H9 (cell line): ENCODE results near the gene CNOT11. TPM values are rescaled to one million over a fixed set of nuclear protein-coding genes. Genes with fewer than 3 reads are reported as not detected.

Experiments
- DNase-seq: peaks from one replicate; pipeline ENCODE4 v3.0.0-alpha.2; 2017
- H2AFZ ChIP-seq: one replicate; pipeline ENCODE4 v1.6.1; 2013; ENCODE audit warnings: mild to moderate bottlenecking, low read length, control low read depth, moderate library complexity
- H2AK5ac ChIP-seq: 2 replicates; pipeline ENCODE4 v1.6.1; 2013; ENCODE audit warnings: low read length, control low read depth, mixed read lengths; ENCODE audit not compliant: insufficient read length
- H2BK120ac ChIP-seq: one replicate; pipeline ENCODE4 v1.6.1; 2013; ENCODE audit warnings: low read depth, mild to moderate bottlenecking, low read length, control low read depth, inconsistent platforms; ENCODE audit not compliant: poor library complexity, severe bottlenecking
- H2BK12ac ChIP-seq: 2 replicates; pipeline ENCODE4 v1.6.1; 2013; ENCODE audit warnings: low read length, control low read depth, mixed read lengths, low read depth; ENCODE audit not compliant: insufficient read length
- H2BK15ac ChIP-seq: 2 replicates; pipeline ENCODE4 v1.6.1; 2013; ENCODE audit warnings: low read depth, low read length, control low read depth
- H2BK20ac ChIP-seq: one replicate; pipeline ENCODE4 v1.6.1; 2013; ENCODE audit warnings: low read depth, mild to moderate bottlenecking, low read length, control low read depth, inconsistent platforms; ENCODE audit not compliant: poor library complexity, severe bottlenecking
- H2BK5ac ChIP-seq: 2 replicates; pipeline ENCODE4 v1.6.1; 2013; ENCODE audit warnings: low read length, control low read depth, mixed read lengths; ENCODE audit not compliant: insufficient read length
- H3K14ac ChIP-seq: 2 replicates; pipeline ENCODE4 v1.6.1; 2013; ENCODE audit warnings: low read length, control low read depth; ENCODE audit not compliant: insufficient read depth
- H3K18ac ChIP-seq: 2 replicates; pipeline ENCODE4 v1.6.1; 2013; ENCODE audit warnings: low read depth, mild to moderate bottlenecking, mixed read lengths, low read length, control low read depth; ENCODE audit not compliant: insufficient read length
- H3K23ac ChIP-seq: 2 replicates; pipeline ENCODE4 v1.6.1; 2013; ENCODE audit warnings: low read length, control low read depth, mixed read lengths, low read depth; ENCODE audit not compliant: insufficient read length
- H3K23me2 ChIP-seq: 2 replicates; pipeline ENCODE4 v1.6.1; 2013; ENCODE audit warnings: low read depth, mild to moderate bottlenecking, mixed read lengths, low read length, control low read depth; ENCODE audit not compliant: insufficient read length, poor library complexity, severe bottlenecking
- H3K27ac ChIP-seq: 2 replicates; pipeline ENCODE4 v1.5.1; 2013; ENCODE audit warnings: low read length, control low read depth, mixed read lengths, low read depth; ENCODE audit not compliant: insufficient read length
- H3K27me3 ChIP-seq: 2 replicates; pipeline ENCODE4 v1.6.1; 2013; ENCODE audit warnings: low read length, control low read depth, inconsistent platforms; ENCODE audit not compliant: insufficient read depth
- H3K4ac ChIP-seq: 2 replicates; pipeline ENCODE4 v1.6.1; 2013; ENCODE audit warnings: low read depth, mild to moderate bottlenecking, control low read depth, inconsistent platforms, low read length, moderate library complexity
- H3K4me1 ChIP-seq: 2 replicates; pipeline ENCODE4 v1.6.1; 2013; ENCODE audit warnings: low read length, control low read depth, inconsistent platforms; ENCODE audit not compliant: insufficient read depth
- H3K4me2 ChIP-seq: 2 replicates; pipeline ENCODE4 v1.6.1; 2013; ENCODE audit warnings: low read length, control low read depth, mixed read lengths; ENCODE audit not compliant: insufficient read length, insufficient read depth
- H3K56ac ChIP-seq: 2 replicates; pipeline ENCODE4 v1.6.1; 2013; ENCODE audit warnings: low read depth, mild to moderate bottlenecking, mixed read lengths, low read length, control low read depth; ENCODE audit not compliant: insufficient read length
- H3K79me1 ChIP-seq: 2 replicates; pipeline ENCODE4 v1.6.1; 2013; ENCODE audit warnings: low read depth, mild to moderate bottlenecking, moderate library complexity, low read length, control low read depth, inconsistent platforms; ENCODE audit not compliant: insufficient read depth, poor library complexity, severe bottlenecking
- H3K79me2 ChIP-seq: 2 replicates; pipeline ENCODE4 v1.6.1; 2013; ENCODE audit warnings: low read length, control low read depth, inconsistent platforms; ENCODE audit not compliant: insufficient read depth
- H3K9ac ChIP-seq: 2 replicates; pipeline ENCODE4 v1.6.1; 2013; ENCODE audit warnings: low read length, control low read depth, mixed read lengths; ENCODE audit not compliant: insufficient read length; ENCODE audit errors: extremely low read depth
- H3K9me3 ChIP-seq: one replicate; pipeline ENCODE4 v1.6.1; 2013; ENCODE audit warnings: low read depth, low read length, inconsistent platforms; ENCODE audit not compliant: control insufficient read depth
- H3T11ph ChIP-seq: one replicate; pipeline ENCODE4 v1.6.1; 2013; ENCODE audit warnings: mild to moderate bottlenecking, low read length, control low read depth, inconsistent platforms
- H4K20me1 ChIP-seq: one replicate; pipeline ENCODE4 v1.6.1; 2013; ENCODE audit not compliant: control insufficient read depth, insufficient read length, insufficient read depth
- H4K5ac ChIP-seq: 2 replicates; pipeline ENCODE4 v1.6.1; 2013; ENCODE audit warnings: low read depth, mild to moderate bottlenecking, mixed read lengths, low read length, control low read depth; ENCODE audit not compliant: insufficient read length
- H4K8ac ChIP-seq: replicated peaks from 2 replicates; pipeline ENCODE4 v1.6.1; 2013; ENCODE audit warnings: low read length, control low read depth, mixed read lengths, low read depth; ENCODE audit not compliant: insufficient read length
- H4K91ac ChIP-seq: 2 replicates; pipeline ENCODE4 v1.6.1; 2013; ENCODE audit warnings: low read depth, mild to moderate bottlenecking, moderate library complexity, mixed read lengths, low read length, control low read depth; ENCODE audit not compliant: insufficient read length
- H3K27ac Mint-ChIP-seq, 3 experiments: 2 replicates in 2 of 3; 3 replicates in 1 of 3; pipeline ENCODE4 v1.8.0; 2020 to 2021; ENCODE audit warnings: mixed read lengths in 3 of 3, mild to moderate bottlenecking in 1 of 3, moderate library complexity in 1 of 3
- H3K27me3 Mint-ChIP-seq: 2 replicates; pipeline ENCODE4 v1.8.0; 2021; ENCODE audit warnings: low read depth, mild to moderate bottlenecking, moderate library complexity, mixed read lengths
- H3K36me3 Mint-ChIP-seq, 3 experiments: 2 replicates in 2 of 3; 3 replicates in 1 of 3; pipeline ENCODE4 v1.8.0; 2020 to 2021; ENCODE audit warnings: low read depth in 3 of 3, mixed read lengths in 3 of 3; ENCODE audit not compliant: insufficient read depth in 1 of 3
- H3K4me1 Mint-ChIP-seq, 2 experiments: 2 replicates each; pipeline ENCODE4 v1.8.0; 2020; ENCODE audit warnings: mixed read lengths in 2 of 2
- H3K4me3 Mint-ChIP-seq, 2 experiments: 2 replicates in 1 of 2; 3 replicates in 1 of 2; pipeline ENCODE4 v1.8.0; 2020 to 2021; ENCODE audit warnings: mild to moderate bottlenecking in 2 of 2, mixed read lengths in 2 of 2, moderate library complexity in 1 of 2
- H3K9me3 Mint-ChIP-seq, 2 experiments: 2 replicates in 1 of 2; 3 replicates in 1 of 2; pipeline ENCODE4 v1.8.0; 2020; ENCODE audit warnings: mild to moderate bottlenecking in 2 of 2, mixed read lengths in 2 of 2, moderate library complexity in 1 of 2
- CTCF ChIP-seq: fragments of 200-600 bp; sonication (generic); conservative IDR thresholded peaks from 3 replicates; pipeline ENCODE4 v1.8.0; 2021; ENCODE audit warnings: antibody characterized with exemption, mild to moderate bottlenecking
- WGBS: extraction: QIAGEN DNeasy Blood & Tissue Kit; methylation state at CpG from one replicate; pipeline ENCODE4 v1.1.7; 2013; ENCODE audit warnings: missing lambda C conversion rate, low lambda C conversion rate, mixed read lengths; ENCODE audit not compliant: insufficient read length; ENCODE audit errors: extremely low coverage; 5-methylcytosine and 5-hydroxymethylcytosine counted together
- total RNA-seq: library from RNA; stranded (reverse); gene quantifications from 2 replicates; pipeline ENCODE4 v1.2.1, GENCODE V29; 2021

The CNOT11 gene
- total RNA-seq, 1 experiment from 2014 or later, result 46.8 TPM

DNA sequence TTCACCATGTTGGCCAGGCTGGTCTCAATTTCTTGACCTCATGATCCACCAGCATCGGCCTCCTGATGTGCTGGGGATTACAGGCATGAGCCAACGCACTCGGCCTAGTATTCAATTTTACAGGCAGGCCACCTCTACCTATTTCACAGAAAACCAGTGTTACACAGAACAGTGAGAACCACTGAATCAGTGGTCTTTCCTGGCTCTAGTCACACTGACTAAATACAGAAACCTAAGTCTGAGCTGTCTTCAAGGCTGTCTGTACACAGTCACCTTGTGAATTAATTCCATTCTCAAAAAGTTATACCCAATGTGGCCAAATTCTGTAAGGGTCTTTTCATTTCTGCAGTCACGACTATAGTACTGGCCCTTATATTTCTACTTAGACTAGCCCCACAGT is 52.3 kb downstream of the CNOT11 start:
- Histone ChIP-seq H4K91ac (no peak overlapping the region), H2AK5ac (no peak overlapping the region), H3K79me1 (peaks cover 11% of the 10 kb centered on the region), H3K18ac (no peak overlapping the region), H4K8ac (no peak overlapping the region), H3K56ac (no peak overlapping the region), H3K27ac (no peak overlapping the region), H3K4ac (no peak overlapping the region), H3K23me2 (peaks cover 17% of the 10 kb centered on the region), H3K4me1 (peaks cover 7% of the 10 kb centered on the region; the same call in 1 of the 2 replicates), H2BK15ac (no peak overlapping the region), H2BK12ac (no peak overlapping the region), H3K4me2 (no peak overlapping the region), H3K23ac (no peak overlapping the region), H2BK120ac (no peak overlapping the region), H3T11ph (no peak overlapping the region), H2BK5ac (no peak overlapping the region), H3K27me3 (no peaks in the 10 kb centered on the region; the same call in 1 of the 2 replicates), H3K9ac (no peak overlapping the region), H3K79me2 (peaks cover 27% of the 10 kb centered on the region), H4K5ac (no peak overlapping the region), H3K9me3 (no peaks in the 10 kb centered on the region), H2BK20ac (no peak overlapping the region), H2AFZ (no peak overlapping the region), H4K20me1 (no peaks in the 10 kb centered on the region), H3K14ac (no peak overlapping the region)
- peaks cover 30 to 34% of the 10 kb centered on the region in 2 experiments for H3K4me1 Mint-ChIP-seq
- H3K27ac Mint-ChIP-seq, result peak overlapping the region in 1 of 3 experiments; percentile 59; a peak in 1 of 7 replicates
- no peak overlapping the region for H3K4me3 Mint-ChIP-seq
- peaks cover 5% of the 10 kb centered on the region; the same call in 1 of the 2 replicates for H3K27me3 Mint-ChIP-seq
- no peaks in the 10 kb centered on the region for H3K9me3 Mint-ChIP-seq
- no CpG with 5 or more reads among the region's 4 CpGs for WGBS
- peaks cover 3 to 9% (median 9%) of the 10 kb centered on the region in 3 experiments; a peak in 6 of 7 replicates for H3K36me3 Mint-ChIP-seq
- no peak for TF ChIP-seq CTCF
- DNase-seq, result no peak
